CD1c-positive myeloid dendritic cell (primary cell): ENCODE results near the gene AK4.

Experiments
- DNase-seq: peaks from one replicate; pipeline ENCODE4 v3.0.0-alpha.2; 2016; ENCODE audit errors: extremely low spot score

Gene AK4

GRCh38 chr1:65176591-65176990 lies 28.6 kb downstream of the AK4 start:
- peak; percentile 72 for DNase-seq

GRCh38 chr1:65177457-65177856 lies 29.5 kb downstream of the AK4 start:
- DNase-seq, result no peak

DNA sequence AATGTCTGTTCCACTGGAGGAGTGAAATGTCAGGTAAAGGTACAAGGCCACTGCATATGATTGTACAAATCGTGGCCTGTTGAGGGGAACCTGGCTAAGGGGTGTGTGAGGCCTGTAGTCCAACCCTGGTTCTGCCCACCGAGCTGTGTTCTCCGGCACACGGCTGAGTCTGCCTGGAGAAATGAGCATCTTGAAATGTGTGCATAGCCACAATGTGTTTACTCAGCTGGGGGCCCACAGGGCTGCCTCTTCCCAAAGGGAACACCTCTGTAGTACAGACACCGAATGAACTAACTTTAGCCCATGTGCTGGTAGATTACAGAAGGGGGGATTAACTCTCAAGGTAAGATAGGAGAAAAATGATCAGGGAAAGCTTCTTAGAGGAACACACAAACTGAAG lies 30.2 kb downstream of the AK4 start:
- no peak for DNase-seq

DNA sequence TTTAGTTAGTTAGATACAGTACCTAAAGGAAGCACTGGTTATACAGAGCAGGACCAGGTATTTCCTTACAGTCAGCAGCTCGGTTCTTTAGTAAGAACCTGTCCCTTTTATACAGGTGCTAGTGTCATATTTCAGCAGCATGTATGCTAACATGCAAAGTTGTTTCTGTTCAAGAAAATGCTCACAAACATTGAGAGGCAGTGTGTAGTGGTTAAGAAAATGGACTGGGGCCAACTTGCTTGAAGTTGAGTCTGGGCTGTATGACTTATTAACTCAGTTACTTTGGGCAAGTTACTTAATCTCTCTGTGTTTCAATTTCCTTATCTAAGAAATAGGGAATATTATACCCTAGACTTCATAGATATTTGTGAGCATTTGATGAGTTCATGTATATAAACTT lies 31.1 kb downstream of the AK4 start:
- DNase-seq, result no peak

GRCh38 chr1:65180977-65181376 lies 33.0 kb downstream of the AK4 start:
- DNase-seq, result no peak

DNA sequence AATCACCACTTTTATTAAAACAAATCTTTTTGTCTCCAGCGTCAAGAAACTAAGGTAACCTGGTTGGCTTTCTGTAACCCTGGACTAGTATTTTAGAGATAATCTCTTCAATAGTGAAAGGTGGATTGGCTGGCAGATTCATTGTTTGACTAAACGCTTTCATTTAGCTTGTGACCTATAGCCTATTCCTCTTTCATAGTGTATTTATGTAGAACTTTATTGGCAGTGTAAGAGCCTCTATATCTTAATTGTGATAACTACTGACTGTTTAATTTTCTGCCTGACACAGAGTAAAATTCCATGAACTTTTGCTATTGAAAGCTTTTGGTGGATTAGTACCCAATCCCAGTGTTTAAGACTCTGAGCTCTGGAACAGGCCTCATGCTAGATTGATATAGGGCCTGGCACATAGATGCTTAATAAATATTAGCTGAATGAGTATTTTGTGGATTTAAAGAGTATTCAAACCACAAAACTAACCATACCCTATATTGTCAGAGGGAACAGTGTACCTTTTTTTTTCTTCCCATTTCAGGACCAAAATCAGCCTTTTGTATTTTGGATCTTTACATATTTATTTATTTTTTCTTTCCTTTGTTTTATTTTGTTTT lies 34.8 kb downstream of the AK4 start:
- no peak for DNase-seq

- no peak for DNase-seq
Measured at GRCh38 chr1:65189576-65190115, 41.6 kb downstream of the AK4 start.

GRCh38 chr1:65190229-65190628 lies 42.2 kb downstream of the AK4 start:
- DNase-seq, result no peak

- no peak for DNase-seq
Measured at GRCh38 chr1:65193129-65193695, 45.2 kb downstream of the AK4 start.

- DNase-seq, result no peak
Measured at GRCh38 chr1:65195495-65196417, 47.8 kb downstream of the AK4 start.

- no peak for DNase-seq
Measured at GRCh38 chr1:65196926-65197325, 48.9 kb downstream of the AK4 start.

DNA sequence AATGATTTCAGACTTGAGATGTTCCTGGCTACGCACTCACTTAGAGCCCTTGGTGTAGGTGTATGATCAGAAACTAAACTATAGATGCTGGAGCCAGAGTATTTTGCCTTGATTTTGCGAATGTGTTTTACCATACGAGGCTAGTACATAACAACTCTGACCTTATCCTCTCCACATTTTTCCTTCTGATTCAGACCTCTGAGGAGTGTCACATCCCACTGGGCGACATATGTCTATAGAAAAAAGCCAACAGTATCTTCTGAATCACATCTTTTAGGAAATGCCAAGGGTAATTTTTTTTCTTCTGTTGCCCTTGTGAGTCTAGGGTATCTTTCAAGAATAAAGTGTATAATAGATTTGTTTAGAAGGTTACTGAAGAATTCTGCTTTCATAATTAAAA lies 49.6 kb downstream of the AK4 start:
- DNase-seq, result no peak

DNA sequence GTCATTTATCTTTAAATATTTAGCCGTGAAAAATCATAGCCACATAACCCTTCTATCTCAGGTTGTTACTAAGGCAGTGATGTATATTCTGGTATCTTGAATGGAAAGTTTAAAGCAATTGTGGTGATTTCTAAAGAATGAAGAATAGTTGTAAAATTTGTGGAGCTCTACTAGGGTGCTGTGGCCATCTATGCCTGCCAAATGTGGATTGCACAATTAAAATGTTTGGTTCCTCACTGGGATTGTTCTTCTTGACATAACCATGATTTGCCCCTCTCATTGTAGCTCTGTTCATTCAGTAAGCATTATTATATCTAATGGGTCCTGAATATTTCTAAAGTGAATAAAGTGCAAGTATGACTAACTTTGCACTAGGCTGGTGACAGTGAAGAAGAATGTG lies 50.1 kb downstream of the AK4 start:
- no peak for DNase-seq

DNA sequence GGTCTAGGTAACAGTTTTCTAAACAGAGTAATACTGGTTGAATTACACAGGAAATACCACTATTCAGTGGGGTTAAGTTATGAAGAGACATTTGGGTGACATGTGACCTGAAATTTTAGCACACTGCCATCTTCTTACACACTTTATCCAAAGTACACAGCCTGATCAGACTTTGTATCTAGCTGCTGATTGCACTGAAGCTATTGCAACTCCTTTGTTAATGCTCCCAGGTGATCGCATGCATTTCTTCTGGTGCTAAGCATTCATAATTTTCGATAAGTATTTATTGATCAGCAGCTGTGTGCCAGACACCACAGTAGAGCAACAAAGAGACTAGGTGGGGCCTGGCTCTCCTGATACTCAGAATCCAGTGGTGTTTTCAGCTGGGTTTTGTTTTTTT lies 52.4 kb downstream of the AK4 start:
- no peak for DNase-seq

DNA sequence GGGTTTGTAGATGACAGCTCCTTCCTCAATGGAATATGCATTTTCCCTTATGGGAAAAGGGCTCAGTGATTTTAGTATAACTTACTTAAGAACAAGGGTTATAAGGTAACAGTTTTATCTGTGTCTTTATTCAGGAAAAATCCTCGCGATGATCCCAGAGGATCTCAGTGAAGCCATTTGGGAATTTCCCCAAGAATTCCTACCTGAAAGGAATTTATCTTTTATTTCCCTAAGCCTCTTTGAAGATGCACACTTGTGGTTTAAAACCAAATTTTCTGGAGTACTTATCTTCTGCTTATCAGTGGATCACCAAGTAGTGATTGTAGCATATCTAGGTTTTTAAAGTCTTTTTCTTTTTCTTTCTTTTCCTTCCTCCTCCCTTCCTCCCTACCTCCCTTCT lies 58.8 kb downstream of the AK4 start:
- no peak for DNase-seq

DNA sequence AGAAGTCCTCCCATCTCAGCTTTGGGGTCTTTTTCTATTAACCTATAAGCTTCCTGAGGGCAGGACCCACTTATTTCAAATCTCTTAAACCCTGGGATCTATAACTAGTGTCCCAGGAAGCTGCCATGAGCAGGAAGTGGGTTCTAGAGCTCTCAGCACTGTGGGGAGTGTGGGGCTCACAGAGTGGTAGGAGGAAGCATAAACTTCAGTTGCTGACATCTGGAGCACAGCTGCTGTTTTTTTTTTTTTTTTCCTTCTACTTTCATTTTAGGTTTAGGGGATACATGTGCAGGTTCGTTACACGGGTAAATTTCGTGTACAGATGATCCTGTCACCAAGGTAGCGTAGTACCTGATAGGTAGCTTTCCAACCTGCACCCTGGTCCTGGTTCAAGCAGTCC lies 59.3 kb downstream of the AK4 start:
- DNase-seq, result no peak

DNA sequence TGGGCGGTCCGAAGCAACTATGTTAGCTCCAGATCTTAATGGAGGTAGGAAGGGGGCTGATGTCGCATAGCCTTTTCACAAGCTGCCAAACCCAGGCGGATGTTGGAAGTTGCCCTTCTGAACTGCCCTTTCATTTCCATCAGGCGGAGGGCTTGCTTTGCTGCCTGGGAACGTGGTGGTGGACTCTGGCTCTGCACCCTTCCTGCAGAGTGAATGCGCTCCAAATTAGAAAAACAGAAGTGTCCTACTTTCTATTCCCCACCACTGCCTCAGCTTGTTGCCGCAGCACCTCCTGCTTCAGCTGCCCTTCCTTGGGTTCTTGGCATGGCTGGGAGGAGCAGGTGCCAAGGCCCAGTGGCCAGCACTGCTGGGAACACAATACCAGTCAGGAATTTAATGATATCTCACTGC lies 60.6 kb downstream of the AK4 start:
- DNase-seq, result no peak

DNA sequence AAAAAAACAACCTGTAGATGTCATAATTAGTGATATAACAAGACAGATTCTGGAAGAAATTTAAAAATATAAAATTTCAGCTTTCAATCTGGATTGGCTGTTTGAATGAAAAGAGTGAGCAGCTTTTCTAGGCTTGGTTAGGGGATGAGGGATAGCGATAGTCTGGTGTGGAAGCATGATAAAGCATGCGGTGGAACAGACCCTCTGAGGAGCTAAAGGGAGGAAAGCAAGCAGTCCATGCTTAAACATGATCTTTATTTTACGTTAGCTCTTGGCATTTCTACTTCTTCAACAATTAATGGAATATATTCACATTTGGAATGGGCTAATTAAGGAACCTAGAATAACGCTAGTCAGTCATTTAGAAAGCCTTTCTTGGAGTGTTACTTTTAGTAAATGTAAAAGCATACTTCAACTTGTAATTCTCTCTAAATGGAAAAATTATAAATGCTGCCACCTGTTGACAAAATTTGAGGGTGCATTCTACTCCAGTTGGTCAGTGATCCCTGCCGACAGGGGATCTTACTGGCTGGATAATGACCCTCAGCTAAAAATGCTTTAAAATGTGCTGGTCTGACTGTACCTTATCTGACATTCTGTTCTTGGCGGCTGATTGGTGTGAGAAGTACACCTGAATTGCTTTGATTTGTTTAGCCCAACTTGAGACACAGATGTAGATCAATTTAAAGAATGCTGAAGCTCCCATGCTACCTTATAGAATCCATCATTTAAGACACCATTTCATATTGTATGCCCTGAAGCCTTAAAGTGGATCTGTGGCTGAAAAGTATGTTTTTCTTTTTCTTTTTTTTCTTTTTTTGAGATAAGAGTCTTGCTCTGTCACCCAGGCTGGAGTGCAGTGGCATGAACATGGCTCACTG lies 61.2 kb downstream of the AK4 start:
- DNase-seq, result peak; percentile 61

GRCh38 chr1:65210325-65210724 lies 62.3 kb downstream of the AK4 start:
- DNase-seq, result no peak

DNA sequence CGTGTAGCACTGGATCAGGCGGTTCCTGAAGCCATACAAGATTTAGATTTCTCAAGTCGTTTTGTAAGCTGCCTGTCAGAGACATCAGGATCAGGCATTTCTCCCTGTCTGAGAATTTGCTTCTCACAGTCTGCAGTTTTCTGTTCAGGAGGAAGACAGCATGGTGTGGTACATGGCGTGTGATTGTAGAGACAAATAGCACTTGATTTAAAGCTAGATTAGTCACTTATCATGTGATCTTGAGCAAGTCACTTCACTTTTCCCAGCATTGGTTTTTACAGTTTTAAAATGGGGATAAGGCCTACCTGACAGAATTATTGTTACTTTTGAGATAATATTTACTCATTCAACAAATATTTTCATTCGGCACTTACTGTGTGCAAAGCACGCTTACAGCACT lies 63.3 kb downstream of the AK4 start:
- no peak for DNase-seq

GRCh38 chr1:65213271-65214023 lies 65.4 kb downstream of the AK4 start:
- no peak for DNase-seq
